ENCODE results near the gene KRTAP3-2. TPM values are rescaled to one million over a fixed set of nuclear protein-coding genes. Genes with fewer than 3 reads are reported as not detected.

Gene KRTAP3-2
- total and polyA plus RNA-seq, 4 donors: 0.94 TPM; not detected in 3

DNA sequence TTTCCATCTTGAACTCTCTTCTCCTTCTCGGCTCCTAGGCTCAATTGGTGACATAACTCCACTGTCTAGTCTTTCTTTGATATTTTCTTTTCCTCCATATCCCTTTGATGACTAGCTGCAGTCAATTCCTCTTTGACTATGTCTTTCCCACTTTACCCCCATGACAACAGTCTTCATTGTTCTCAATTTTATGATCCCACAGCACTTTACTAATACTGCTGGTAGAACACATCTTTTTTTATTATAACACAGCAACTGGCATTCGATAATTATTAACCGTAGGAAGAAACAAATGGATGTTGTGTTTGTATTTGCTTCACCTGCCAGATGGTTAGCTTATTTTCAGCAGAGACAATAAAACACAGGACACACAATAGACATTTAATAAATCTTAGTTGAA lies 7.0 kb downstream of the KRTAP3-2 start:
- Histone ChIP-seq H3K36me3 (ENCODE audit: control insufficient read depth in 4 of 4, insufficient read depth in 4 of 4, low read length in 4 of 4) (no peaks in the 10 kb centered on the region), H3K27ac (ENCODE audit: low read depth in 1 of 2, low read length in 1 of 2) (no peak overlapping the region), H3K9me3 (ENCODE audit: control insufficient read depth in 4 of 4, insufficient read depth in 3 of 4, low read length in 3 of 4) (peaks cover 0 to 4% (median 0%) of the 10 kb centered on the region in 4 donors), H3K4me3 (no peak overlapping the region), H3K4me1 (ENCODE audit: control insufficient read depth in 5 of 5, insufficient read depth in 5 of 5, low read length in 5 of 5) (no peaks in the 10 kb centered on the region), H3K9ac (ENCODE audit: insufficient read depth in 1 of 2, low read length in 2 of 2) (no peak overlapping the region), H3K27me3 (ENCODE audit: control insufficient read depth in 3 of 3, insufficient read depth in 3 of 3, low read length in 2 of 3) (peaks cover 0 to 2% (median 0%) of the 10 kb centered on the region in 3 donors)
- DNase-seq: no peak
- no peak for ATAC-seq (ENCODE audit: insufficient read depth, low FRiP score)
- 90 to 96% methylated on average over 3 of the region's 3 CpGs for WGBS, 2 donors
- TF ChIP-seq, protein P1, sequence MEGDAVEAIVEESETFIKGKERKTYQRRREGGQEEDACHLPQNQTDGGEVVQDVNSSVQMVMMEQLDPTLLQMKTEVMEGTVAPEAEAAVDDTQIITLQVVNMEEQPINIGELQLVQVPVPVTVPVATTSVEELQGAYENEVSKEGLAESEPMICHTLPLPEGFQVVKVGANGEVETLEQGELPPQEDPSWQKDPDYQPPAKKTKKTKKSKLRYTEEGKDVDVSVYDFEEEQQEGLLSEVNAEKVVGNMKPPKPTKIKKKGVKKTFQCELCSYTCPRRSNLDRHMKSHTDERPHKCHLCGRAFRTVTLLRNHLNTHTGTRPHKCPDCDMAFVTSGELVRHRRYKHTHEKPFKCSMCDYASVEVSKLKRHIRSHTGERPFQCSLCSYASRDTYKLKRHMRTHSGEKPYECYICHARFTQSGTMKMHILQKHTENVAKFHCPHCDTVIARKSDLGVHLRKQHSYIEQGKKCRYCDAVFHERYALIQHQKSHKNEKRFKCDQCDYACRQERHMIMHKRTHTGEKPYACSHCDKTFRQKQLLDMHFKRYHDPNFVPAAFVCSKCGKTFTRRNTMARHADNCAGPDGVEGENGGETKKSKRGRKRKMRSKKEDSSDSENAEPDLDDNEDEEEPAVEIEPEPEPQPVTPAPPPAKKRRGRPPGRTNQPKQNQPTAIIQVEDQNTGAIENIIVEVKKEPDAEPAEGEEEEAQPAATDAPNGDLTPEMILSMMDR (IDR thresholded peaks at IDR 0.05; ENCODE audit: control extremely low read depth, extremely low read depth): no peak

DNA sequence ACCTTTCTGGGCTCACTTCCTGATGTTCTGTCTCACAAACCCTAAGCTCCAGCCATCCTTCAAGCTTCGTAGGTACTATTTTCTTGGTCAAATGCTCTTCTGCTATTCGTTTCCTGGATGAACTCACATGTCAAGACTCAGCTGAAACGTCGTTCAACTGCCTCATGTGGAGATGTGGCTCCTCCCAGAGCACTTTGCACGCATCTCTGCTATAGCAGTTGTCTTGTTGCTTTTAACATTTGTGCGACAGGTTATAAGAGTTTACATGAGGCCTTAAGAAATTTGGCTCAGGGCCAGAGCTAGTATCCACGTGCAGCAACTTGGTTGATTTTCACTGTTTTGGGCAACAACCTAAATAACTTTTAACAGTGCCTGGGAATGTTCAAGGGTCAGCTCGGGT lies 12.8 kb downstream of the KRTAP3-2 start:
- ATAC-seq (ENCODE audit: insufficient read depth, low FRiP score): no peak
- Histone ChIP-seq H3K36me3 (ENCODE audit: control insufficient read depth in 4 of 4, insufficient read depth in 4 of 4, low read length in 4 of 4) (no peaks in the 10 kb centered on the region), H3K27ac (ENCODE audit: low read depth in 1 of 2, low read length in 1 of 2) (no peak overlapping the region), H3K4me3 (no peak overlapping the region), H3K4me1 (ENCODE audit: control insufficient read depth in 5 of 5, insufficient read depth in 5 of 5, low read length in 5 of 5) (no peaks in the 10 kb centered on the region), H3K9me3 (ENCODE audit: control insufficient read depth in 4 of 4, insufficient read depth in 3 of 4, low read length in 3 of 4) (peaks cover 0 to 4% (median 0%) of the 10 kb centered on the region in 4 donors), H3K9ac (ENCODE audit: insufficient read depth in 1 of 2, low read length in 2 of 2) (no peak overlapping the region), H3K27me3 (ENCODE audit: control insufficient read depth in 3 of 3, insufficient read depth in 3 of 3, low read length in 2 of 3) (peaks cover 0 to 2% (median 0%) of the 10 kb centered on the region in 3 donors)
- WGBS, 2 donors: 56 to 72% methylated on average over 8 of the region's 8 CpGs
- DNase-seq: no peak
- TF ChIP-seq, protein P1 (IDR thresholded peaks at IDR 0.05; ENCODE audit: control extremely low read depth, extremely low read depth): no peak

DNA sequence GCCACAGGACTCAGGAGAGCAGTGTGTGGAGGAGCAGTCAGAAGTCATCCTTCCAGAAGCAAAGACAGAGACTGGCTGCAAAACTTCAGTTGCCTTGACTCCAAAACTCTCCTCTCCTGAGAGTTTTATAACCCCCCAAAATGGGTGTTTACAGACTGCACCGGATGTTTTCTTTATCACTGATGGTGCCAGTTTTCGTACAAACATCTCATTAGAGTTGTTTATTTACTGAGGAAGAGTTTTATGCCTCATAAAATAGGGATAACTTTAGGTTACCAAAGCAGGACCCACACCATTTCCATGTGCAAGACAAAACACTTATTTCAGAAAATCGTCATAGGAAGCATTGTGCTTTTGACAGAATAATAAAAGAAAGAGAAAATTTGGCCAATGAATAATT lies 15.5 kb downstream of the KRTAP3-2 start, which contains the start of gene KRT40:
KRT40 (minus strand) TSS at position 101 of the 400 bp plus-strand sequence; CDS start at position 48, 53 bp downstream.
- TF ChIP-seq, protein P1 (IDR thresholded peaks at IDR 0.05; ENCODE audit: control extremely low read depth, extremely low read depth): no peak
- ATAC-seq (ENCODE audit: insufficient read depth, low FRiP score) (no peak), DNase-seq (no peak)
- Histone ChIP-seq H3K4me1 (ENCODE audit: control insufficient read depth in 5 of 5, insufficient read depth in 5 of 5, low read length in 5 of 5) (peaks cover 0 to 10% (median 8%) of the 10 kb centered on the region in 5 donors), H3K27me3 (ENCODE audit: control insufficient read depth in 3 of 3, insufficient read depth in 3 of 3, low read length in 2 of 3) (peaks cover 0 to 2% (median 0%) of the 10 kb centered on the region in 3 donors), H3K9me3 (ENCODE audit: control insufficient read depth in 4 of 4, insufficient read depth in 3 of 4, low read length in 3 of 4) (no peaks in the 10 kb centered on the region), H3K27ac (ENCODE audit: low read depth in 1 of 2, low read length in 1 of 2) (no peak within 1 kb of the TSS), H3K9ac (ENCODE audit: insufficient read depth in 1 of 2, low read length in 2 of 2) (no peak within 1 kb of the TSS), H3K36me3 (ENCODE audit: control insufficient read depth in 4 of 4, insufficient read depth in 4 of 4, low read length in 4 of 4) (no peaks in the 10 kb centered on the region), H3K4me3 (no peak within 1 kb of the TSS)
- WGBS, 2 donors: 54 to 64% methylated on average over 3 of the region's 3 CpGs

DNA sequence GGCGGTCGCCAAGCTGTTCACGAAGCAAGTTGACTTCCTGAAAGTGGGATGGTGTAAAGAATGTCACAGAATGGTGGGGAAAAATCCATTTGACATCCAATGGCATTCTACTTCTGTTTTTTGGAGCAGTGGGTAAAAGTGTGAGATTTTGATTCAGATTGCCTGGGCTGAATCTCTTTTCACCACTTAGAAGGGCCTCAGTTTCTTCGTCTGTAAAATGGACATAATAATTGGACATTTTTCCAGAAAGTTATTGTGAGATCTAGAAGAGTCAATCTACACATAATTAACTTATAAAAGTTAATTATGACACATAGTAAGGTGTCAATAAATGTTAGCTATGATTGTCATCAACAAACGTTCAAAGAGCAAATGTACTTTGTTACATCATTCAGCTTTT lies 18.6 kb downstream of the KRTAP3-2 start:
- H3K27me3 ChIP-seq (ENCODE audit: control insufficient read depth in 3 of 3, insufficient read depth in 3 of 3, low read length in 2 of 3): peaks cover 0 to 4% (median 0%) of the 10 kb centered on the region in 3 donors
- H3K27ac ChIP-seq (ENCODE audit: low read depth in 1 of 2, low read length in 1 of 2): no peak overlapping the region
- no peak overlapping the region for H3K4me3 ChIP-seq
- H3K9ac ChIP-seq (ENCODE audit: insufficient read depth in 1 of 2, low read length in 2 of 2): no peak overlapping the region
- H3K36me3 ChIP-seq (ENCODE audit: control insufficient read depth in 4 of 4, insufficient read depth in 4 of 4, low read length in 4 of 4): no peaks in the 10 kb centered on the region
- ATAC-seq (ENCODE audit: insufficient read depth, low FRiP score): no peak
- TF ChIP-seq, protein P1 (IDR thresholded peaks at IDR 0.05; ENCODE audit: control extremely low read depth, extremely low read depth): no peak
- 57 to 67% methylated on average over 5 of the region's 5 CpGs for WGBS, 2 donors
- no peaks in the 10 kb centered on the region for H3K9me3 ChIP-seq (ENCODE audit: control insufficient read depth in 4 of 4, insufficient read depth in 3 of 4, low read length in 3 of 4)
- H3K4me1 ChIP-seq (ENCODE audit: control insufficient read depth in 5 of 5, insufficient read depth in 5 of 5, low read length in 5 of 5): peaks cover 0 to 10% (median 8%) of the 10 kb centered on the region in 5 donors
- no peak for DNase-seq
